DMS153 (cell line): ENCODE data around the gene ATP4A.

Source experiments
- DNase-seq: peaks from one replicate; lab custom pipeline; 2025; lab: John Stamatoyannopoulos, UW

Gene ATP4A

GRCh38 chr19:35524181-35524837 lies 39.1 kb downstream of the ATP4A start:
- no peak for DNase-seq

GRCh38 chr19:35522745-35523327 lies 40.6 kb downstream of the ATP4A start:
- DNase-seq, result no peak

- DNase-seq, result no peak
These were observed 42.2 kb downstream of the ATP4A start for GRCh38 chr19:35521124-35521743.

- DNase-seq, result no peak
These were observed 44.2 kb downstream of the ATP4A start for GRCh38 chr19:35519291-35519690.

- DNase-seq, result no peak
These were observed 45.1 kb downstream of the ATP4A start for GRCh38 chr19:35518313-35518712.

GRCh38 chr19:35517342-35517741 lies 46.1 kb downstream of the ATP4A start:
- DNase-seq, result no peak

GRCh38 chr19:35516310-35516709 lies 47.1 kb downstream of the ATP4A start:
- DNase-seq, result no peak

GRCh38 chr19:35514282-35514809 lies 49.1 kb downstream of the ATP4A start:
- DNase-seq, result no peak

- no peak for DNase-seq
These were observed 49.7 kb downstream of the ATP4A start, which contains the start of gene DMKN for GRCh38 chr19:35513628-35514281. Gene DMKN, minus strand, starts transcription at chr19:35513649. Its CDS starts 174 bp downstream, at chr19:35513475.

- no peak for DNase-seq
These were observed 50.4 kb downstream of the ATP4A start for GRCh38 chr19:35512831-35513627.

- DNase-seq, result no peak
These were observed 52.1 kb downstream of the ATP4A start for GRCh38 chr19:35511337-35511736.

- DNase-seq, result no peak
These were observed 52.9 kb downstream of the ATP4A start for GRCh38 chr19:35510626-35510964.

GRCh38 chr19:35509861-35510625 lies 53.4 kb downstream of the ATP4A start:
- no peak for DNase-seq

- DNase-seq, result no peak
These were observed 54.3 kb downstream of the ATP4A start for GRCh38 chr19:35509018-35509652.

GRCh38 chr19:35508129-35508528 lies 55.3 kb downstream of the ATP4A start:
- no peak for DNase-seq

GRCh38 chr19:35507561-35507960 lies 55.9 kb downstream of the ATP4A start:
- DNase-seq, result no peak

GRCh38 chr19:35506011-35506410 lies 57.4 kb downstream of the ATP4A start:
- DNase-seq, result no peak

- no peak for DNase-seq
These were observed 60.7 kb downstream of the ATP4A start for GRCh38 chr19:35502751-35503150.

- no peak for DNase-seq
These were observed 61.8 kb downstream of the ATP4A start for GRCh38 chr19:35501684-35502083.

GRCh38 chr19:35500611-35501010 lies 62.8 kb downstream of the ATP4A start:
- no peak for DNase-seq
